GM18873 (cell line): ENCODE results near the gene ZNF821.
"Not testable (repeated sequence)": the region's sequence is repeated elsewhere in the genome, so short reads cannot be mapped to it uniquely, and the experiment has no call there.

Experiments used
- ATAC-seq: cut with Tn5 transposase; IDR thresholded peaks from one replicate; pipeline ENCODE4 v1.9.1; 2021; ENCODE audit warnings: mild to moderate bottlenecking, moderate library complexity, moderate number of reproducible peaks; ENCODE audit not compliant: unreplicated experiment, low FRiP score

Gene ZNF821

GRCh38 chr16:71826533-71827017, 57.4 kb downstream of the ZNF821 start:
- no peak for ATAC-seq

- ATAC-seq: peak; percentile 17
Measured at GRCh38 chr16:71817155-71817500, 66.9 kb downstream of the ZNF821 start.

DNA sequence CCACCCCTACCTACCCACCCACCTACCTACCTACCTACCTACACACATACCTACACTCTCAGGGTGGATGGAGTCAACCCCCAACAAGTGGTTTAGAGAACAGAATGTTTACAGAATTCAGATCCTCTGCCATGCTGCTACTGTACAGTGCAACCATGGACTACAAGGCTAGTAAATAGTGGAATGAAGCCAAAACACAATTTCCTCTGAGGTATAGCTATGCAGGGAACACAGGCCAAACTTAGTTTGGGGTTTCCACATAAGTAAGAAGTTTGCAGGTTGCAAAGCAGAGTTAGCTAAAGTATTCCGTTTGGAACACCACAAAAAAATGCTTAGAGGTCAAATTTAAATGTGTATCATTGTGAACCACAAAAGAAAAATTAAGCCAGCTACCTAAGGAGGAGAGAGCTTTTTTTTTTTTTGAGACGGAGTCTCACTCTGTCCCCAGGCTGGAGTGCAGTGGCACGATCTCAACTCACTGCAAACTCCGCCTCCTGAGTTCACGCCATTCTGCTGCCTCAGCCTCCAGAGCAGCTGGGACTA, 72.7 kb downstream of the ZNF821 start:
- no peak for ATAC-seq

- ATAC-seq: not testable (repeated sequence)
Measured at GRCh38 chr16:71810155-71810530, 73.8 kb downstream of the ZNF821 start.
